Mucosa of descending colon (tissue), 3 donors: Measurements from ENCODE around the gene RCE1. TPM values are rescaled to one million over a fixed set of nuclear protein-coding genes. Genes with fewer than 3 reads are reported as not detected.
A peak's percentile ranks its signal among the peaks of the same experiment; 100 is the strongest.

ENCODE experiments used
- ATAC-seq: fragments of 200-7000 bp; cut with Tn5 transposase; one replicate; pipeline ENCODE4 v1.9.1; 2020; ENCODE audit warnings: mild to moderate bottlenecking, moderate library complexity
- DNase-seq, 3 donors: peaks; one replicate each; pipeline ENCODE4 v3.0.0-alpha.2; 2020
- H3K36me3 ChIP-seq: fragments of 200-600 bp; one replicate; pipeline ENCODE4 v1.8.0; 2021; ENCODE audit warnings: low read depth, mild to moderate bottlenecking
- H3K4me1 ChIP-seq: fragments of 200-600 bp; one replicate; pipeline ENCODE4 v1.8.0; 2021; ENCODE audit warnings: low read depth, mild to moderate bottlenecking
- H3K4me3 ChIP-seq: fragments of 200-600 bp; one replicate; pipeline ENCODE4 v1.8.0; 2021; ENCODE audit warnings: mild to moderate bottlenecking
- H3K9me3 ChIP-seq: fragments of 200-600 bp; one replicate; pipeline ENCODE4 v1.8.0; 2021; ENCODE audit warnings: mild to moderate bottlenecking
- CTCF ChIP-seq: fragments of 200-600 bp; IDR thresholded peaks from one replicate; pipeline ENCODE4 v1.8.0; 2022; ENCODE audit warnings: antibody characterized with exemption, mild to moderate bottlenecking
- intact Hi-C, 2 donors: fragments of 100-400 bp; cut with DNase I in 1 of 2; cut with micrococcal nuclease in 1 of 2; formaldehyde crosslinking; loops; one replicate each; pipeline versions ENCODE4 v1.11.0 to v1.11.1; 2022; cut with DNase I, micrococcal nuclease
- total RNA-seq, 3 donors: library from RNA; stranded (reverse); fragmentation: NEBNext Ultra II Directional in 2 of 3; extraction: Animal tissue kit (Norgen Biotek cat#: 25700) in 2 of 3; gene quantifications; one replicate each; pipeline versions ENCODE4 v1.2.1 to v1.2.4, GENCODE V29; 2021 to 2023
- donor health status: DM: no; HTN: no; CAD: no; lungs with moderate emphysema.
- donor health status: DM: no; HTN: no; CAD: no.
- donor health status: DM: no; HTN: yes; CAD: no.

RCE1 gene
- total RNA-seq, 3 donors from 2014 or later: 24.9 to 27.2 (median 27.2) TPM

- H3K9me3 ChIP-seq: no peaks in the 10 kb centered on the region
- DNase-seq (peak in 1 of 3 donors; percentile 31), ATAC-seq (no peak)
- peaks cover 4% of the 10 kb centered on the region for H3K4me1 ChIP-seq
- H3K4me3 ChIP-seq: no peak overlapping the region
- no peaks in the 10 kb centered on the region for H3K36me3 ChIP-seq
- intact Hi-C loops: no loop called here
- no peak for TF ChIP-seq CTCF
Measured at GRCh38 chr11:66881927-66882452, 38.7 kb downstream of the RCE1 start.

GRCh38 chr11:66882561-66883015, 39.3 kb downstream of the RCE1 start:
- intact Hi-C loops: no loop called here
- no peaks in the 10 kb centered on the region for H3K36me3 ChIP-seq
- ATAC-seq (peak; percentile 40), DNase-seq (peak in 1 of 3 donors; percentile 44)
- no peak overlapping the region for H3K4me3 ChIP-seq
- H3K4me1 ChIP-seq: peaks cover 4% of the 10 kb centered on the region
- H3K9me3 ChIP-seq: no peaks in the 10 kb centered on the region
- TF ChIP-seq CTCF: no peak

- DNase-seq (peak; percentile 76 to 89 (median 87)), ATAC-seq (peak; percentile 89)
- H3K4me1 ChIP-seq: peaks cover 4% of the 10 kb centered on the region
- no peak overlapping the region for H3K4me3 ChIP-seq
- TF ChIP-seq CTCF: peak; percentile 54
- intact Hi-C loops: no loop called here
- H3K36me3 ChIP-seq: no peaks in the 10 kb centered on the region
- no peaks in the 10 kb centered on the region for H3K9me3 ChIP-seq
Measured at GRCh38 chr11:66883016-66883965, 40.0 kb downstream of the RCE1 start.

GRCh38 chr11:66884443-66884842, 41.2 kb downstream of the RCE1 start:
- Histone ChIP-seq H3K4me3 (no peak overlapping the region), H3K9me3 (no peaks in the 10 kb centered on the region), H3K4me1 (peaks cover 4% of the 10 kb centered on the region), H3K36me3 (no peaks in the 10 kb centered on the region)
- intact Hi-C loops: no loop called here
- no peak for TF ChIP-seq CTCF
- DNase-seq (no peak), ATAC-seq (no peak)

- Histone ChIP-seq H3K4me1 (peaks cover 4% of the 10 kb centered on the region), H3K4me3 (no peak overlapping the region), H3K36me3 (no peaks in the 10 kb centered on the region), H3K9me3 (no peaks in the 10 kb centered on the region)
- TF ChIP-seq CTCF: no peak
- intact Hi-C loops: no loop called here
- ATAC-seq (no peak), DNase-seq (peak in 1 of 3 donors; percentile 20)
Measured at GRCh38 chr11:66885469-66885868, 42.2 kb downstream of the RCE1 start.
